HG02852 (cell line): ENCODE data around the gene SPIN1.
"Not testable (repeated sequence)": the region's sequence is repeated elsewhere in the genome, so short reads cannot be mapped to it uniquely, and the experiment has no call there.

Experiments used
- ATAC-seq: cut with Tn5 transposase; IDR thresholded peaks from one replicate; pipeline ENCODE4 v1.9.1; 2021; ENCODE audit warnings: mild to moderate bottlenecking, moderate library complexity; ENCODE audit not compliant: unreplicated experiment

SPIN1 gene

DNA sequence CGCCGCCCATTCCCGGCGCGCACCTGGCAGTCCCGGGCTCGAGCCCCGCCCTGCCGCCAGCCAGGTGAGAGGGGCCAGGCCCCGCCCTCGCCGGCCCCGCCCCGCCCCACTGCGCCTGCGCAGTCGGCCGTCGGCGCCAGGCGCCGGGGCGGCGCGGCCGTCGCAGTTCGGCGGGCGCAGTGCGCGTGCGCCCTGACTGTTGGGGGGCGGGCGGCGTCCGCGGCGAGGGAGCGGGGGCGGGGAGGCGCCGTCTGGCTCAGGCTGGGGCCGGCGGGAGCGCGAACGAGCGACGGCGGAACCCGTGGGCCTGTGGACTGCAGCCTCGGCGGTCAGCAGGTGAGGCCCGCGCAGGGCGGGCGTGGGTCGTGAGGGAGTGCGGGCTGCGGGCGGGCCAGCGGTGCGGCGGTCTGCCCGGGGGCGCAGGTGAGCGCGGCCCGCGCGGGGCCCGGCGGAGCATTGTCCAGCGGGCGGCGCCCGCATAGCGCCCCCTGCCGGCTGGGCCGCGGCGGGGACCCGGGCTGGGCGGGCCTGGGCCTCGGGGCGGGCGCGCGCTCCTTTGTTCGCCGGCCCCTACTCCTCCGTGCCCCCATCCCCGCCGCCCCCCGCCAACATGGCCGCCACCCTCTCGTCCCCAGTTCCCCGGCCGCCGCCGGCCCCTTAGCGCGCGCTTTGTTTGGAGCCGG is at the start of gene SPIN1:
Gene SPIN1 (plus strand): TSS at position 242 of the 683 bp plus-strand sequence. CDS start 38,096 bp downstream, outside the sequence.
- ATAC-seq: peak; percentile 76

- no peak for ATAC-seq
Observed at GRCh38 chr9:88339317-88339716, 48.9 kb upstream of the SPIN1 start.

DNA sequence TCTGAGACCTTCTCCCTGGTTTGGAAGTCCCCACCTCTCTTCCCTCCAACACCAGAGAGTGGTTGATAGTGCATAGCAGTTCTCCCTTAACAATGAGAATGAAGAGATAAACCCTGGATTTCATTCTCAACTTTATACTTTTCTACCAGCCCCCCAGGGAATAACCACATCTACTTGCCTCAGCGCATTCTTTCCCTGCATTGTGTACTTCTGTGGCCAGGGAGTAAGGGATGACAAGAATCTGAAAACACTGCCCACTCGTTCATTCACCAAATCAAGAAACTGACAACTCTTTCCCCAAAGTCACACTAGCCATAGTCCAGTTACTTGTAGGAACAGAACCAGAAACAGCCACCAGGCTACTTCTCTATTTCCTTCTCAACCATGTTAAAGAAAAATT is 46.0 kb upstream of the SPIN1 start:
- no peak for ATAC-seq

DNA sequence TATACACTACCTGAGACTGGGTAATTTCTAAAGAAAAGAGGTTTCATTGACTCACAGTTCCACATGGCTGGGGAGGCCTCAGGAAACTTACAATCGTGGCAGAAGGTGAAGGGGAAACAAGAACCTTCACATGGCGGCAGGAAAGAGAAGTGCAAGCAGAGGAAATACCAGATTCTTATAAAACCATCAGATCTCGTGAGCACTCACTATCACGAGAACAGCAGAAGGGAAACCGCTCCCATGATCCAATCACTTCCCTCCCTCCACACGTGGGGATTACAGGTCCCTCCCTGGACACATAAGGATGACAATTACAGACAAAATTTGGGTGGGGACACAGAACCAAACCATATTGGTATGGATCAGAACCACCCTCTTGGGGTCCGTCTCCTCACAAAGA is 44.2 kb upstream of the SPIN1 start:
- no peak for ATAC-seq

- ATAC-seq: not testable (repeated sequence)
Observed at GRCh38 chr9:88350354-88350753, 37.9 kb upstream of the SPIN1 start.

DNA sequence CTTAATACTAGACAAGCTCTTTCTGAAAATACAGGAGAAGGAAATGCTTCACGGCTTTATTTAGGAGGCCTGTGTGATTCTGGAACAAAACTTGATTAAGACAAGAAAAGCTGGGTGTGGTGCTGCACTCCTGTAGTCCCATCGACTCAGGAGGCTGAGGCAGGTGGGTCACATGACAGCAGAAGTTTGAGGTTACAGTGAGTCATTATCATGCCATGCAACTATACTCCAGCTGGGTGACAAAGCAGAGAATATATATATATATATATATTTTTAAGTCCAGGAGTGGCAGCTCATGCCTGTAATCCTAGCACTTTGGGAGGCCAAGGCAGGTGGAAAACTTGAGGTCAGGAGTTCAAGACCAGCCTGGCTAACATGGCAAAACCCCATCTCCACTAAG is 33.1 kb upstream of the SPIN1 start:
- no peak for ATAC-seq

- ATAC-seq: not testable (repeated sequence)
Observed at GRCh38 chr9:88357250-88357649, 31.0 kb upstream of the SPIN1 start.

DNA sequence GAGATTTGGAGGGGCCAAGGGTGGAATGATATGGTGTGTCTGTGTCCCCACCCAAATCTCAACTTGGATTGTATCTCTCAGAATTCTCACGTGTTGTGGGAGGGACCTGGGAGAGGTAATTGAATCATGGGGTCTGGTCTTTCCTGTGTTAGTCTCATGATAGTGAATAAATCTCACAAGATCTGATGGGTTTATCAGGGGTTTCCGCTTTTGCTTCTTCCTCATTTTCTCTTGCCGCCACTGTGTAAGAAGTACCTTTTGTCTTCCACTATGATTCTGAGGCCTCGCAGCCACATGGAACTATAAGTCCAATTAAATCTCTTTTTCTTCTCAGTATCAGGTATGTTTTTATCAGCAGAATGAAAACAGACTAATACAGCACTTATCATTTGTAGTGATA is 29.5 kb upstream of the SPIN1 start:
- no peak for ATAC-seq

DNA sequence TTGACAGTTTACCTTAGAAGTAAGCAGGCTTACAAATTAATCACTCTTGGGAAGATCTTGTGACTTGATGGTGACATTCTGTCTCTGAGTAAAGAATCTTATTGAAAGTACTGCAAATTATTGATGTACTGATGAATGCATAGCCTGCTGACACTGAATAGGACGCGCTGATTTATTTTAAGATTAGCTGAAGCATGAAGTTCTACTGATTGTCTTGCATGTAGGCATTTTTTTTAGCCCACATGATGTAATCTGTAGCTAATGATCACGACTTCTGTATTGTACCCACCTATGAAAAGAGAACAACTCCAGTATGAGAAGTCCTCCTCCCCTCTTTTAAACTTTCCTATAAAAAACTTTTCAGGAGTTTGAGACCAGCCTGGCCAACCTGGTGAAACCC is 28.3 kb upstream of the SPIN1 start:
- no peak for ATAC-seq

GRCh38 chr9:88362681-88363080 is 25.6 kb upstream of the SPIN1 start:
- no peak for ATAC-seq

DNA sequence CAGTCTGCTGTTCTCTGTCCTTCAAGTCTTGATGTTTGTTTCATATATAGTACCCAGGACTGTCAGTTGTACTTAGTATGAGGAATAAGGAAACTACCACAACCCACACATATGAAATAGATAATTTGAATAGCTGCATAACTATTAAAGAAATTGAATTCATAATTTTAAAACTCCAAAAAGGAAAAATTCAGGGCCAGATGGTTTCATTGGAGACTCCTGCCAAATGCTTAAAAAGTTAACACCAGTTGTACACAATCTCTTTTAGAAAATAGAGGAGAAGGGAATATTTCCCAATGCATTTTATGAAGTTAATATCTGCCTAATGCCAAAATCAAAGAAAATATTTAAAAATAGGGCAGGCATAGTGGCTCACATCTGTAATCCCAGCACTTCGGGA is 24.6 kb upstream of the SPIN1 start:
- no peak for ATAC-seq

- no peak for ATAC-seq
Observed at GRCh38 chr9:88364706-88365105, 23.5 kb upstream of the SPIN1 start.

GRCh38 chr9:88370346-88370745 is 17.9 kb upstream of the SPIN1 start:
- ATAC-seq: no peak

DNA sequence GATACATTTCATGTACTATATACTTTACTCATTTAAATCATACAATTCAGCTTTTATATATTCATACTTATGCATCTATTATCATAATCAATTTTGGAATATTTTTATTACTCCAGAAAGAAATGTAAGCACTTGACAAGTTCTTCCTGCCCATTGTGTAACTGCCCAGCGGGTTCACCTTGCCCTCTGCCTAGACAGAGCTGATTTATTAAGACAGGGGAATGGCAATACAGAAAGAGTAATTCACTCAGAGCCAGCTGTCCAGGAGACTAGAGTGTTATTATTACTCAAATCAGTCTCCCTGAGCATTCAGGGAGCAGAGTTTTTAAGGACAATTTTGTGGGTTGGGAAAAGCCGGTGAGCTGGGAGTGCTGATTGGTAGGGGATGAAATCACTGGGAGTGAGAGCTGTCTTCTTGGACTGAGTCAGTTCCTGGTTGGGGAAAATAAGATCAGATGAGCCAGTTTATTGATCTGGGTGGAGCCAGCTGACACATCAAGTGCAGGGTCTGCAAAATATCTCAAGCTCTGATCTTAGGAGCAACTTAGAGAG is 16.1 kb upstream of the SPIN1 start:
- no peak for ATAC-seq

GRCh38 chr9:88373045-88373444 is 15.2 kb upstream of the SPIN1 start:
- no peak for ATAC-seq

DNA sequence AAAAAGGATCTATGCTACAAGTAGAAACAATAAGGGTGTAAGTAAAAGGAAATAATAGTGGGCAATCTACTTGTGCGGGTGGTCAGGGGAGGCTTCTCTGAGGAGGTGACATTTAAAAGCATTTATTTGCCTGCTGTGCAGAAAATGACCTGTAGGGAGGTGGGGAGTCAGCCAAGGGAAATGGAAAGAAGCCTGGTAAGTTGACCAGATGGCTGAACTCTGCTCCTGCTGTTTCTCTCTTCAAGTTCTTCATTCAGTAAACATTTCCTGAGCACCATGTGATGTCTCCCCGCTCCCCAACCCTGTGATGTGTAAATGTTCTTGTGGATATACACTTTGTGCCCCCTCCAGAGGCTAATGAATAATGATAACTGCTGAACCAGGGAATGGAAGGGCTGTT is 9.9 kb upstream of the SPIN1 start:
- ATAC-seq: no peak

- no peak for ATAC-seq
Observed at GRCh38 chr9:88379352-88379751, 8.9 kb upstream of the SPIN1 start.

DNA sequence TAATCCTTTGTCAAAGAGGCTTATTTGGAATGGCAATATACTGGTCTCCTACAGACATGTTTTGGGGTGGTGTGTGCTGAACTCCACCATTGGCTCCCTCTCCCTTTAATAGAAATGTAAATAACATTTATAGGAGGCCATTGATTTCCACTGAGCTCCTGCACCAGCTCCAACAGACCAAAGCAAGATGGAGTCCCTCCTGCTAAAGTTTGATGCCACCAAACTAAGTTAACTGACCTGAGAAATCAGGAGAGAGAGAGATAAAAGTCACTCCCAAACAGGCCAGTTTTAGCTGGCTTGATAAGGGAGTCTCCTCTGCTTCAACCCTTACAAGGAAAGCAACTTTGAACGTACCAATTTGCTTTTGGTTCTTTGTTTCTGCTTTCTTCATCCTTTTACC is 8.1 kb upstream of the SPIN1 start:
- no peak for ATAC-seq

- not testable (repeated sequence) for ATAC-seq
Observed at GRCh38 chr9:88381322-88381721, 6.9 kb upstream of the SPIN1 start.

DNA sequence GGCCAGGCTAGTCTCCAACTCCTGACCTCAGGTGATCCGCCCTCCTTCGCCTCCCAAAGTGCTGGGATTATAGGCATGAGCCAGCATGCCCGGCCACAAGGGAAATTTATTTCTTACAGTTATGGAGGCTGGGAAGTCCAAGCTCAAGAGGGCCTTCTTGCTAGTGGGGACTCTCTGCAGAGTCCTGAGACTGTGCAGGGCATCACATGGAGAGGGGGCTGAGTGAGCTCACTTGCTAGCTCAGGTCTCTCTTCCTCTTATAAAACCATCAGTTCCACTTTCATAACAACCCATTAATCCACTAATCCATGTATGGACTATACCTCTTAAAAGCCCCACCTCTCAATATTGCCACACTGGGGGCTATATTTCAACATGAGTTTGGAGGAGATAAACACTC is 5.1 kb upstream of the SPIN1 start:
- no peak for ATAC-seq

GRCh38 chr9:88386137-88386536 is 2.1 kb upstream of the SPIN1 start:
- ATAC-seq: not testable (repeated sequence)

GRCh38 chr9:88387036-88387551 is 1.1 kb upstream of the SPIN1 start:
- ATAC-seq: no peak
